ENCODE data around the gene ZNF423.

- no peak for TF ChIP-seq PRDM10 (IDR thresholded peaks at IDR 0.05; ENCODE audit: partially characterized antibody)
- TF ChIP-seq HDAC1 (IDR thresholded peaks at IDR 0.05): no peak
- TF ChIP-seq ZFP30 (CRISPR knock-in tag; IDR thresholded peaks at IDR 0.05; ENCODE audit: borderline replicate concordance): no peak
These were observed 275.1 kb downstream of the ZNF423 start for GRCh38 chr16:49580751-49581303.
